DOHH2 (cell line): Measurements from ENCODE around the gene NPAS3.
A peak's percentile ranks its signal among the peaks of the same experiment; 100 is the strongest.

Experiments used
- H3F3A ChIP-seq: fragments of 200-600 bp; sonication (generic), shearing (Covaris generic); 2 replicates; pipeline ENCODE4 v1.6.0; 2016; ENCODE audit warnings: antibody characterized with exemption, mild to moderate bottlenecking; ENCODE audit not compliant: control insufficient read depth, insufficient read depth
- H3K27ac ChIP-seq: fragments of 200-600 bp; sonication (generic); 2 replicates; pipeline ENCODE4 v1.5.1; 2014; ENCODE audit warnings: low read depth, mild to moderate bottlenecking, low read length, moderate library complexity
- H3K27me3 ChIP-seq: fragments of 200-600 bp; sonication (generic); 2 replicates; pipeline ENCODE4 v1.6.1; 2014; ENCODE audit warnings: mild to moderate bottlenecking, low read length, mixed read lengths; ENCODE audit not compliant: control insufficient read depth
- H3K36me3 ChIP-seq: fragments of 200-600 bp; sonication (generic); 2 replicates; pipeline ENCODE4 v1.6.1; 2014; ENCODE audit warnings: mild to moderate bottlenecking, low read length, moderate library complexity, mixed read lengths; ENCODE audit not compliant: control insufficient read depth
- H3K4me1 ChIP-seq: fragments of 200-600 bp; sonication (generic); 2 replicates; pipeline ENCODE4 v1.6.1; 2014; ENCODE audit warnings: mild to moderate bottlenecking, low read length, mixed read lengths; ENCODE audit not compliant: control insufficient read depth
- H3K4me2 ChIP-seq: fragments of 200-600 bp; sonication (generic); 2 replicates; pipeline ENCODE4 v1.6.0; 2014; ENCODE audit warnings: mild to moderate bottlenecking, low read length, moderate library complexity
- H3K4me3 ChIP-seq: fragments of 200-600 bp; sonication (generic); 2 replicates; pipeline ENCODE4 v1.5.1; 2014; ENCODE audit warnings: mild to moderate bottlenecking, low read length, mixed read lengths
- H3K79me2 ChIP-seq: fragments of 200-600 bp; sonication (generic); 2 replicates; pipeline ENCODE4 v1.6.1; 2014; ENCODE audit warnings: mild to moderate bottlenecking, low read length, mixed read lengths; ENCODE audit not compliant: control insufficient read depth
- H3K9me2 ChIP-seq: fragments of 200-600 bp; sonication (generic); replicated peaks from 2 replicates; pipeline ENCODE4 v1.6.1; 2014; ENCODE audit warnings: mild to moderate bottlenecking, low read length, mixed read lengths; ENCODE audit not compliant: control insufficient read depth
- H3K9me3 ChIP-seq: fragments of 200-600 bp; sonication (generic); 2 replicates; pipeline ENCODE4 v1.6.1; 2014; ENCODE audit warnings: antibody characterized with exemption, low read length, mixed read lengths; ENCODE audit not compliant: control insufficient read depth, insufficient read depth
- H4K20me1 ChIP-seq: fragments of 200-600 bp; sonication (generic); 2 replicates; pipeline ENCODE4 v1.6.0; 2014; ENCODE audit warnings: low read depth, mild to moderate bottlenecking, antibody characterized with exemption, low read length, moderate library complexity; ENCODE audit not compliant: control insufficient read depth, insufficient read depth
- CTCF ChIP-seq: fragments of 200-600 bp; sonication (generic); IDR thresholded peaks from one replicate; pipeline ENCODE4 v1.5.1; 2014; ENCODE audit warnings: antibody characterized with exemption, mild to moderate bottlenecking, low read depth, low read length; ENCODE audit not compliant: poor library complexity, severe bottlenecking
- EZH2phosphoT487 ChIP-seq: fragments of 200-600 bp; sonication (generic); IDR thresholded peaks from 2 replicates; pipeline ENCODE4 v1.6.1; 2017; ENCODE audit warnings: borderline replicate concordance, mild to moderate bottlenecking, antibody characterized with exemption, low read length, moderate library complexity, mixed read lengths

The NPAS3 gene

DNA sequence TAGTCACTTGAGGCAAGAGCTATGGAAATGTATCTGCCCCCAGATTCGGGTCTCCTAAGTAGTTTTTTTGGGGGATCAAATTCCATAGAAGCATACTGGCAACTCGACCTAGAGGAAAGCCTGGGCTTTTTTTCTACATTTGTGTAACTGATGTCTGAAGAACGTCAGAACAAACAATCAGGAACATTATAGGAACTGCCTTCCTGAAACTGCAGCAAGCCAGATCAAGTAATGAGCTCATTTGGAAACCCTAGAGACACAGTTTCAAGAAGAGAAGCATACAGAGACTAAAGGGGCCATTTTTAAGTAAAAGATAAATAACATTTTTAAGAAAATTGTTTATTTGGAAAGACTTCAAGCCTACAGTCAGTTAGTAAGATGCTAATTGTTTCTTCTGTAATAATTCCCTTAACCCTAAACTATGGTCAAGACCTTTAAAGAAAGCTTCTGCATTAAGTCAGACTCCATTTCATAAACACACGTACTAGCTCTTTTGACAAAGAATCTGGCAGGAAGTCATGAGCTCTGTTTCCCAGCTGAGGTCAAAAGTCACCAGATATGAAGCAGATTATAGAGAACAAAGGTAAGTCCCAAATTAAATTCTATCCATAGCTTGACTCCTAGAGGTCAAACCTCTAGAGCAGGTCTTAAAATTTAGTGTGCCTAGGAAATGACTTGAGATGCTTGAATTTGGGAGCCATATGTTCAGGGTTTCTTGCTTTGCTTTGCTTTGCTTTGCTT lies 899.4 kb downstream of the NPAS3 start:
- Histone ChIP-seq H3F3A (no peaks in the 10 kb centered on the region), H3K4me1 (no peaks in the 10 kb centered on the region), H3K4me2 (no peak overlapping the region), H3K4me3 (no peak overlapping the region), H3K9me3 (no peaks in the 10 kb centered on the region), H3K27me3 (no peaks in the 10 kb centered on the region), H3K9me2 (no peaks in the 10 kb centered on the region), H4K20me1 (no peaks in the 10 kb centered on the region), H3K27ac (no peak overlapping the region), H3K36me3 (no peaks in the 10 kb centered on the region), H3K79me2 (no peaks in the 10 kb centered on the region)
- no peak for TF ChIP-seq CTCF
- no peak for TF ChIP-seq EZH2phosphoT487

DNA sequence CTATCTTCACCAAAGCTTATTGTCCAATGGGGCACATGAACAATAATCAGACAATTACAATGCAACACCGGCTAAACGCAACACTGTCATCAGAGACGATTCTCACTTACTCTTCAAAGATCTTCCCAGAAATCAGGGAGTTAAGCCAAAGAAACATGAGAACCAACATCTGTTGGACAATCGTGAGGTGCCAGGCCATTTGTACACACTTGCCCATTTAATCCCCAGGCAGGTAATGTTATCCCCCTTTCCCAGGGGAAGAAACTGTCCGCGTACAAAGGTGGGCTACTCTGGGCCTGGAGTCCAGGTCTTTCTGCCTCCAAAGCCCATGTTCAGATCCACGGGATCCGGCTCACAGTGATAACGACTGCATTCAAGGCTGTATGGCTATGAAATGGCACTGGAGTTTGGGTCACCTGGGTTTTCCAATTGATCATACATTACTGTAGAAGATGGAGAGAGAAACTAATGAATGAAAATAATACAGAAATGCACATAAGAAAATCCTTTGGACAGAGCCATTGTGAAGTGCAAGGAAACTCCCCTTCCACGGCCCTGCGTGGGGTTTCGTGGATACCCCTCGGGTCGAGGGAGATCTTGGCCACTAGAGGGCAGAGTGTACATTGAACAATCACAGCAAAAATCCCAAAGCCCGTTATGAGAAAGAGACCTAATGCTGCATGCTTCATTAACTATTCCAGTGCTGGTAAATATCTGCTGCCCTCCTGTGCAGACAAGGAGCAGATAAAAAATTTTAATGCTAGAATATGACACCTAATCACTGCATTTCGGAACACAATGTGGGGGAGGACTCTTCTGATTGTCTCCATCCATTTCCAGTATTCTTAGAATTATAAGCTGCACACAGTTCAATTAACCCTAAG lies 900.8 kb downstream of the NPAS3 start:
- Histone ChIP-seq H3F3A (no peaks in the 10 kb centered on the region), H3K27ac (no peak overlapping the region), H3K27me3 (no peaks in the 10 kb centered on the region), H3K4me2 (no peak overlapping the region), H3K36me3 (no peaks in the 10 kb centered on the region), H3K9me2 (no peaks in the 10 kb centered on the region), H3K79me2 (no peaks in the 10 kb centered on the region), H3K4me3 (no peak overlapping the region), H3K9me3 (no peaks in the 10 kb centered on the region), H4K20me1 (no peaks in the 10 kb centered on the region), H3K4me1 (no peaks in the 10 kb centered on the region)
- no peak for TF ChIP-seq EZH2phosphoT487
- TF ChIP-seq CTCF, result peak; percentile 86

GRCh38 chr14:33840797-33841196 lies 902.1 kb downstream of the NPAS3 start:
- H3F3A ChIP-seq, result no peaks in the 10 kb centered on the region
- no peaks in the 10 kb centered on the region for H3K79me2 ChIP-seq
- H3K27ac ChIP-seq, result no peak overlapping the region
- TF ChIP-seq EZH2phosphoT487 (no peak), CTCF (no peak)
- H4K20me1 ChIP-seq, result no peaks in the 10 kb centered on the region
- no peaks in the 10 kb centered on the region for H3K27me3 ChIP-seq
- no peaks in the 10 kb centered on the region for H3K36me3 ChIP-seq
- no peak overlapping the region for H3K4me3 ChIP-seq
- H3K4me2 ChIP-seq, result no peak overlapping the region
- H3K9me3 ChIP-seq, result no peaks in the 10 kb centered on the region
- no peaks in the 10 kb centered on the region for H3K4me1 ChIP-seq
- H3K9me2 ChIP-seq, result no peaks in the 10 kb centered on the region
